Type B pancreatic cell (in vitro differentiated cells): ENCODE results near the gene ZNF17. TPM values are rescaled to one million over a fixed set of nuclear protein-coding genes. Genes with fewer than 3 reads are reported as not detected.
A peak's percentile ranks its signal among the peaks of the same experiment; 100 is the strongest.

Source experiments
- DNase-seq: peaks from one replicate; pipeline ENCODE4 v3.0.0; 2021; ENCODE audit warnings: mixed read lengths; ENCODE audit not compliant: unreplicated experiment; ENCODE audit errors: extremely low spot score
- H3K27ac Mint-ChIP-seq: 2 replicates; pipeline ENCODE4 v1.8.0; 2021; ENCODE audit warnings: mild to moderate bottlenecking, mixed read lengths
- H3K27me3 Mint-ChIP-seq: 2 replicates; pipeline ENCODE4 v1.8.0; 2021; ENCODE audit warnings: mixed read lengths
- H3K36me3 Mint-ChIP-seq: 2 replicates; pipeline ENCODE4 v1.8.0; 2021; ENCODE audit warnings: mixed read lengths
- H3K4me1 Mint-ChIP-seq: one replicate; pipeline ENCODE4 v1.8.0; 2021; ENCODE audit warnings: mixed read lengths; ENCODE audit not compliant: unreplicated experiment
- H3K4me3 Mint-ChIP-seq: 2 replicates; pipeline ENCODE4 v1.8.0; 2021; ENCODE audit warnings: mild to moderate bottlenecking, mixed read lengths
- H3K9me3 Mint-ChIP-seq: 2 replicates; pipeline ENCODE4 v1.8.0; 2021; ENCODE audit warnings: mixed read lengths
- total RNA-seq: library from RNA; stranded (reverse); gene quantifications from 2 replicates; pipeline ENCODE4 v1.2.1, GENCODE V29; 2021; ENCODE audit warnings: low replicate concordance
- TF ChIP-seq, protein P1 (sequence below): fragments of 200-600 bp; sonication (generic); conservative IDR thresholded peaks from 2 replicates; pipeline ENCODE4 v1.5.0; 2021; ENCODE audit warnings: antibody characterized with exemption, mild to moderate bottlenecking

The ZNF17 gene
- total RNA-seq, 1 donor from 2014 or later = 13.9 TPM

GRCh38 chr19:57406516-57407123 is 4.3 kb upstream of the ZNF17 start:
- Mint-ChIP-seq H3K36me3 (peaks cover 7% of the 10 kb centered on the region), H3K27ac (peak overlapping the region; percentile 27), H3K27me3 (no peaks in the 10 kb centered on the region), H3K9me3 (no peaks in the 10 kb centered on the region), H3K4me1 (peaks cover 10% of the 10 kb centered on the region), H3K4me3 (no peak overlapping the region)
- TF ChIP-seq, protein P1, sequence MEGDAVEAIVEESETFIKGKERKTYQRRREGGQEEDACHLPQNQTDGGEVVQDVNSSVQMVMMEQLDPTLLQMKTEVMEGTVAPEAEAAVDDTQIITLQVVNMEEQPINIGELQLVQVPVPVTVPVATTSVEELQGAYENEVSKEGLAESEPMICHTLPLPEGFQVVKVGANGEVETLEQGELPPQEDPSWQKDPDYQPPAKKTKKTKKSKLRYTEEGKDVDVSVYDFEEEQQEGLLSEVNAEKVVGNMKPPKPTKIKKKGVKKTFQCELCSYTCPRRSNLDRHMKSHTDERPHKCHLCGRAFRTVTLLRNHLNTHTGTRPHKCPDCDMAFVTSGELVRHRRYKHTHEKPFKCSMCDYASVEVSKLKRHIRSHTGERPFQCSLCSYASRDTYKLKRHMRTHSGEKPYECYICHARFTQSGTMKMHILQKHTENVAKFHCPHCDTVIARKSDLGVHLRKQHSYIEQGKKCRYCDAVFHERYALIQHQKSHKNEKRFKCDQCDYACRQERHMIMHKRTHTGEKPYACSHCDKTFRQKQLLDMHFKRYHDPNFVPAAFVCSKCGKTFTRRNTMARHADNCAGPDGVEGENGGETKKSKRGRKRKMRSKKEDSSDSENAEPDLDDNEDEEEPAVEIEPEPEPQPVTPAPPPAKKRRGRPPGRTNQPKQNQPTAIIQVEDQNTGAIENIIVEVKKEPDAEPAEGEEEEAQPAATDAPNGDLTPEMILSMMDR = peak; percentile 83
- no peak for DNase-seq

DNA sequence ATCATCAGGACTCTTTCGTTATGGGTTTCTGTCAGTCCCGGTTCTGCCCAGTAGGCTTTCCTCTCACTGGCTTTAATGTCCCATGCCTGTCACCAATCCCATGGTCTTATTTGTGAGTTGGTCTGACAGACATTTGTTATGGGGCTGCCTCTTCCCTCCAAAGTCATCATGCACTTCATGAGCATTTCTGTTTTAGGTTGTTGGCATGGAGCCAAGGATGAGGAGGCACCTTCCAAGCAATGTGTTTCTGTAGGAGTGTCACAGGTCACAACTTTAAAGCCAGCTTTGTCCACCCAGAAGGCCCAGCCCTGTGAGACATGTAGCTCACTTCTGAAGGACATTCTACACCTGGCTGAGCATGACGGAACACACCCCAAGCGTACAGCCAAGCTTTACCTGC is 8.5 kb downstream of the ZNF17 start:
- no peak overlapping the region for H3K27ac Mint-ChIP-seq
- H3K4me3 Mint-ChIP-seq = no peak overlapping the region
- no peaks in the 10 kb centered on the region for H3K4me1 Mint-ChIP-seq
- DNase-seq = peak; percentile 11
- peaks cover 21% of the 10 kb centered on the region for H3K9me3 Mint-ChIP-seq
- H3K36me3 Mint-ChIP-seq = peaks cover 66% of the 10 kb centered on the region
- H3K27me3 Mint-ChIP-seq = no peaks in the 10 kb centered on the region
- TF ChIP-seq, protein P1 = no peak

- no peaks in the 10 kb centered on the region for H3K27me3 Mint-ChIP-seq
- TF ChIP-seq, protein P1 = no peak
- H3K4me3 Mint-ChIP-seq = no peak overlapping the region
- peaks cover 53% of the 10 kb centered on the region for H3K36me3 Mint-ChIP-seq
- DNase-seq = no peak
- H3K9me3 Mint-ChIP-seq = peaks cover 11% of the 10 kb centered on the region
- no peak overlapping the region for H3K27ac Mint-ChIP-seq
- H3K4me1 Mint-ChIP-seq = no peaks in the 10 kb centered on the region
Observed at GRCh38 chr19:57421037-57421436, 10.1 kb downstream of the ZNF17 start.

DNA sequence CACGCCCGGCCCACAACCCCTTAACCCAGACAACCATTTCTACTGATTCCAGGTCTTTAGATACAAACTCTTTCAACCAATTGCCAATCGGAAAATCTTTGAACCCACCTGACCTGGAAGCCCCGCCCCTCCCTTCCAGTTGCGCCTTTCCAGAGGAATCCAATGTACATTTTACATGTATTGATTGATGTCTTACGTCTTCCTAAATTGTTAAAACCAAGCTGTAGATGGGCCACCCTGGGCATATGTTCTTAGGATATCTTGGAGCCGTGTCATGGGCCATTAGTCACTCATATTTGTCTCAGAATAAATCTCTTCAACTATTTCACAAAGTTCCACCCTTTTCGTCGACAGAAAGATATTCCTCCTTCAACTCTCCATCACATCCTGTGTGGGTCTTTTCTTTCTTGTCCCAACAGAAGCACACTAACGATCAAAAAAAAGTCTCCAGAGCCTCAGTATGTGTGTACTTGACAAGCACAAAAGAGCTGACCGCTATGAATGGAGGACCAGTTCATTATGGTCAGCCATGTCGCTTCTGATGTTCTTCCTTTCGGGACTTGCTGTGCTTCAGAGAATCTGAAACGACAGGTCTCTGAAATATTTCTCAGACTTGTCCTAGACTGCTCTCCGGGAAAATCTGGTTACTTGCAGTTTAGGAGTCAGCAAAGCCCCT is 23.6 kb downstream of the ZNF17 start:
- Mint-ChIP-seq H3K36me3 (peaks cover 38% of the 10 kb centered on the region), H3K27ac (peak overlapping the region; percentile 96), H3K4me3 (peak overlapping the region; percentile 99), H3K9me3 (peaks cover 18% of the 10 kb centered on the region), H3K27me3 (no peaks in the 10 kb centered on the region), H3K4me1 (peaks cover 21% of the 10 kb centered on the region)
- DNase-seq = no peak
- TF ChIP-seq, protein P1 = no peak

DNA sequence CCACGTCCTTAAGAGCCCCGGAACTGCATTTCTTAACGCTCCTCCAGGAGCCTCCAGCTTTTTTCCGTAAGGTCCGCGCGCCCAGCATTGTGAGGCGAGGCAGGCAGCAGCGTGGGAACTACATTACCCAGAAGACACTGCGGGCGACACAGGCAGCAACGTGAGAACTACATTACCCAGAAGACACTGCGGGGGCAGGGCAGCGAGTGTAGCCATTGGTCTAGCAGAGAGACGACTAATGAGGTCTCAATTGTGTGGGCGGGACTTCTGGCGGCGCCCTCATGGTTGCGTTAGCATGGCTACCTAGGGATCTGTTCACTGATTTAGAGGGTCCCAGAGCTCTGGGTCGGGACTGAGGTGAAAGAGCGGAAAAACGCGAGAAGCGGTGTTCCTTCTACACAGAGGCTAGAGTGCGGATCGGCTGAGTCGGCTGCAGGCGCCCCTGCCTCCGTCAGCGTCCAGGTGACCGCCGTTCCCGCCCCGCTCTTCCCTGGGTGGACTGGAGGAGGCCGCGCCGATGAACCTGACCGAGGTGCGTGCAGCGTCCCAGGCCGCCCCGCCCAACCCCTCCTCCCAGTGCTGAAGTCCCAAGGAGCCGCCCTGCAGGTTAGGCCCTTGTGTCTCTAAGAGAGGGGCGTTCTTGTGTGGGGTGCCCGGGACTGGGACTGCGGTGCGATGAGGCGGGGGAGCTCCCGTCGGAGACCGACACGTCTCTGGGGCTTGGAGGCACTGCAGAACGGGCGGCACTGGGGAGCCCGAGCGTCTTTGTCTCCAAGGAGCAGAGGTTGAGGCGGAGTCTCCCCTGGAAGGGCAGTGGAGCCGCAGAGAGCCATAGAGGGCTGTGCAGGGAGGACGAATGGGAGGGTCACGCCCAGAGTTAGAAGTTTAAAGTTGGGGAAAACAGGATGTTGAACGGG is 24.4 kb downstream of the ZNF17 start, which contains the start of gene ZNF749:
Gene ZNF749 (plus strand): TSS at position 264 of the 917 bp plus-strand sequence. CDS start 254 bp downstream, at position 518.
- peaks cover 46% of the 10 kb centered on the region for H3K36me3 Mint-ChIP-seq
- DNase-seq = peak; percentile 94
- H3K27me3 Mint-ChIP-seq = no peaks in the 10 kb centered on the region
- H3K4me1 Mint-ChIP-seq = peaks cover 21% of the 10 kb centered on the region
- peak within 1 kb of the TSS; percentile 96 for H3K27ac Mint-ChIP-seq
- TF ChIP-seq, protein P1 = no peak
- H3K9me3 Mint-ChIP-seq = peaks cover 26% of the 10 kb centered on the region
- peak within 1 kb of the TSS; percentile 99 for H3K4me3 Mint-ChIP-seq
